Effector CD4-positive, alpha-beta T cell (primary cell): Measurements from ENCODE around the gene COPB2.

Source experiments
- DNase-seq: peaks from one replicate; pipeline ENCODE4 v3.0.0-alpha.2; 2020

Gene COPB2

GRCh38 chr3:139307601-139308555 is 81.6 kb downstream of the COPB2 start:
- DNase-seq, result no peak
